ENCODE measurements around the gene CLDN1. TPM values are rescaled to one million over a fixed set of nuclear protein-coding genes. Genes with fewer than 3 reads are reported as not detected.

The CLDN1 gene
- total and polyA plus RNA-seq, 2 of the 13 experiments (the other 11 are each of a cell fraction or from before 2014, with no cell fraction given), result 42.7 to 51.6 TPM

DNA sequence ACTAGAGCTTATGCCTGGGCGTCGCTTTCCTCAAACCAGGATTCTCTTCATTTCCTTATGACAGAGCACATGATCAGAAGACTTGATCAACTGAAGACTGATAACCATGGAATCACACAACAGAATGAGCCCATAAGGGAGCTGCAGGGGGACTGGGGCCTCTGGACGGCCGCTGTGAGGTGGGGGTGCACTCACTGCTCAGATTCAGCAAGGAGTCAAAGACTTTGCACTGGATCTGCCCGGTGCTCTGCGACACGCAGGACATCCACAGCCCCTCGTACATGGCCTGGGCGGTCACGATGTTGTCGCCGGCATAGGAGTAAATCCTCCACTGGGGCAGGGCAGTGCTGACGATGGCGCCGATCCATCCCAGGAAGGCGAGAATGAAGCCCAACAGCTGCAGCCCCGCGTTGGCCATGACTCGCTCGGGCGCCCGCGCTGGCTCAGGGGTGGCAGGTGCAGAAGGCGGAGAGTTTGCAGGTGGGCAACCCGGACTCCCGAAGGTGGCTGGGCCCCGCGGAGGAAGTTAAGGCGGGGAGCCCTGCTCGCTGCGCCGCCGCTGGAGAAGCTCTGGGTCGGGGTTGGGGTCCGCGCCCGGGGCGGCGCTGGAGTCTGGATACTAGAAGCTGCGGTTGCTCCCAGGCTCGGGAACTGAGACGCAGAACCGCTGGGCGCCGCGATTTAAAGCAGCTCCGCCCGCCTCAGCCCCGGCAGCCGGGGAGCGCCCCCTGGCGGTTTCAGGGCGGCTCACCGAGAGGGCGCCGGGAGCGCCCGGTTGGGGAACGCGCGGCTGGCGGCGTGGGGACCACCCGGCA, at the start of gene CLDN1 (continued):
- TF ChIP-seq, protein P1, sequence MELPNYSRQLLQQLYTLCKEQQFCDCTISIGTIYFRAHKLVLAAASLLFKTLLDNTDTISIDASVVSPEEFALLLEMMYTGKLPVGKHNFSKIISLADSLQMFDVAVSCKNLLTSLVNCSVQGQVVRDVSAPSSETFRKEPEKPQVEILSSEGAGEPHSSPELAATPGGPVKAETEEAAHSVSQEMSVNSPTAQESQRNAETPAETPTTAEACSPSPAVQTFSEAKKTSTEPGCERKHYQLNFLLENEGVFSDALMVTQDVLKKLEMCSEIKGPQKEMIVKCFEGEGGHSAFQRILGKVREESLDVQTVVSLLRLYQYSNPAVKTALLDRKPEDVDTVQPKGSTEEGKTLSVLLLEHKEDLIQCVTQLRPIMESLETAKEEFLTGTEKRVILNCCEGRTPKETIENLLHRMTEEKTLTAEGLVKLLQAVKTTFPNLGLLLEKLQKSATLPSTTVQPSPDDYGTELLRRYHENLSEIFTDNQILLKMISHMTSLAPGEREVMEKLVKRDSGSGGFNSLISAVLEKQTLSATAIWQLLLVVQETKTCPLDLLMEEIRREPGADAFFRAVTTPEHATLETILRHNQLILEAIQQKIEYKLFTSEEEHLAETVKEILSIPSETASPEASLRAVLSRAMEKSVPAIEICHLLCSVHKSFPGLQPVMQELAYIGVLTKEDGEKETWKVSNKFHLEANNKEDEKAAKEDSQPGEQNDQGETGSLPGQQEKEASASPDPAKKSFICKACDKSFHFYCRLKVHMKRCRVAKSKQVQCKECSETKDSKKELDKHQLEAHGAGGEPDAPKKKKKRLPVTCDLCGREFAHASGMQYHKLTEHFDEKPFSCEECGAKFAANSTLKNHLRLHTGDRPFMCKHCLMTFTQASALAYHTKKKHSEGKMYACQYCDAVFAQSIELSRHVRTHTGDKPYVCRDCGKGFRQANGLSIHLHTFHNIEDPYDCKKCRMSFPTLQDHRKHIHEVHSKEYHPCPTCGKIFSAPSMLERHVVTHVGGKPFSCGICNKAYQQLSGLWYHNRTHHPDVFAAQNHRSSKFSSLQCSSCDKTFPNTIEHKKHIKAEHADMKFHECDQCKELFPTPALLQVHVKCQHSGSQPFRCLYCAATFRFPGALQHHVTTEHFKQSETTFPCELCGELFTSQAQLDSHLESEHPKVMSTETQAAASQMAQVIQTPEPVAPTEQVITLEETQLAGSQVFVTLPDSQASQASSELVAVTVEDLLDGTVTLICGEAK (IDR thresholded peaks at IDR 0.05), result no peak
- TF ChIP-seq, protein P1 (CRISPR knock-in tag; IDR thresholded peaks at IDR 0.05), result no peak; the same call in 1 of the 2 replicates
- peak; percentile 75; the same call in 1 of the 2 replicates for TF ChIP-seq GZF1 (CRISPR knock-in tag; IDR thresholded peaks at IDR 0.05)
- peak; percentile 77 for TF ChIP-seq SMYD3 (CRISPR knock-in tag; IDR thresholded peaks at IDR 0.05)
- no peak for TF ChIP-seq SIX1 (CRISPR knock-in tag; IDR thresholded peaks at IDR 0.05; ENCODE audit: borderline replicate concordance)
- TF ChIP-seq, protein P2, sequence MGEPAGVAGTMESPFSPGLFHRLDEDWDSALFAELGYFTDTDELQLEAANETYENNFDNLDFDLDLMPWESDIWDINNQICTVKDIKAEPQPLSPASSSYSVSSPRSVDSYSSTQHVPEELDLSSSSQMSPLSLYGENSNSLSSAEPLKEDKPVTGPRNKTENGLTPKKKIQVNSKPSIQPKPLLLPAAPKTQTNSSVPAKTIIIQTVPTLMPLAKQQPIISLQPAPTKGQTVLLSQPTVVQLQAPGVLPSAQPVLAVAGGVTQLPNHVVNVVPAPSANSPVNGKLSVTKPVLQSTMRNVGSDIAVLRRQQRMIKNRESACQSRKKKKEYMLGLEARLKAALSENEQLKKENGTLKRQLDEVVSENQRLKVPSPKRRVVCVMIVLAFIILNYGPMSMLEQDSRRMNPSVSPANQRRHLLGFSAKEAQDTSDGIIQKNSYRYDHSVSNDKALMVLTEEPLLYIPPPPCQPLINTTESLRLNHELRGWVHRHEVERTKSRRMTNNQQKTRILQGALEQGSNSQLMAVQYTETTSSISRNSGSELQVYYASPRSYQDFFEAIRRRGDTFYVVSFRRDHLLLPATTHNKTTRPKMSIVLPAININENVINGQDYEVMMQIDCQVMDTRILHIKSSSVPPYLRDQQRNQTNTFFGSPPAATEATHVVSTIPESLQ (CRISPR knock-in tag; conservative IDR thresholded peaks at IDR 0.05), result no peak; the same call in 1 of the 2 replicates
- TF ChIP-seq REPIN1 (CRISPR knock-in tag; IDR thresholded peaks at IDR 0.05; ENCODE audit: borderline replicate concordance, low read depth), result peak; percentile 79
- TF ChIP-seq, protein P3, sequence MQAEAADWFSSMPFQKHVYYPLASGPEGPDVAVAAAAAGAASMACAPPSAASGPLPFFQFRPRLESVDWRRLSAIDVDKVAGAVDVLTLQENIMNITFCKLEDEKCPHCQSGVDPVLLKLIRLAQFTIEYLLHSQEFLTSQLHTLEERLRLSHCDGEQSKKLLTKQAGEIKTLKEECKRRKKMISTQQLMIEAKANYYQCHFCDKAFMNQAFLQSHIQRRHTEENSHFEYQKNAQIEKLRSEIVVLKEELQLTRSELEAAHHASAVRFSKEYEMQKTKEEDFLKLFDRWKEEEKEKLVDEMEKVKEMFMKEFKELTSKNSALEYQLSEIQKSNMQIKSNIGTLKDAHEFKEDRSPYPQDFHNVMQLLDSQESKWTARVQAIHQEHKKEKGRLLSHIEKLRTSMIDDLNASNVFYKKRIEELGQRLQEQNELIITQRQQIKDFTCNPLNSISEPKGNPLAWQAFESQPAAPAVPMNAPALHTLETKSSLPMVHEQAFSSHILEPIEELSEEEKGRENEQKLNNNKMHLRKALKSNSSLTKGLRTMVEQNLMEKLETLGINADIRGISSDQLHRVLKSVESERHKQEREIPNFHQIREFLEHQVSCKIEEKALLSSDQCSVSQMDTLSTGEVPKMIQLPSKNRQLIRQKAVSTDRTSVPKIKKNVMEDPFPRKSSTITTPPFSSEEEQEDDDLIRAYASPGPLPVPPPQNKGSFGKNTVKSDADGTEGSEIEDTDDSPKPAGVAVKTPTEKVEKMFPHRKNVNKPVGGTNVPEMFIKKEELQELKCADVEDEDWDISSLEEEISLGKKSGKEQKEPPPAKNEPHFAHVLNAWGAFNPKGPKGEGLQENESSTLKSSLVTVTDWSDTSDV (CRISPR knock-in tag; IDR thresholded peaks at IDR 0.05), result no peak
- TF ChIP-seq, protein P4, sequence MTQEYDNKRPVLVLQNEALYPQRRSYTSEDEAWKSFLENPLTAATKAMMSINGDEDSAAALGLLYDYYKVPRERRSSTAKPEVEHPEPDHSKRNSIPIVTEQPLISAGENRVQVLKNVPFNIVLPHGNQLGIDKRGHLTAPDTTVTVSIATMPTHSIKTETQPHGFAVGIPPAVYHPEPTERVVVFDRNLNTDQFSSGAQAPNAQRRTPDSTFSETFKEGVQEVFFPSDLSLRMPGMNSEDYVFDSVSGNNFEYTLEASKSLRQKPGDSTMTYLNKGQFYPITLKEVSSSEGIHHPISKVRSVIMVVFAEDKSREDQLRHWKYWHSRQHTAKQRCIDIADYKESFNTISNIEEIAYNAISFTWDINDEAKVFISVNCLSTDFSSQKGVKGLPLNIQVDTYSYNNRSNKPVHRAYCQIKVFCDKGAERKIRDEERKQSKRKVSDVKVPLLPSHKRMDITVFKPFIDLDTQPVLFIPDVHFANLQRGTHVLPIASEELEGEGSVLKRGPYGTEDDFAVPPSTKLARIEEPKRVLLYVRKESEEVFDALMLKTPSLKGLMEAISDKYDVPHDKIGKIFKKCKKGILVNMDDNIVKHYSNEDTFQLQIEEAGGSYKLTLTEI (CRISPR knock-in tag; conservative IDR thresholded peaks at IDR 0.05), result no peak
- no peak for TF ChIP-seq ZFP1 (CRISPR knock-in tag; IDR thresholded peaks at IDR 0.05)
- TF ChIP-seq ZNF891 (CRISPR knock-in tag; IDR thresholded peaks at IDR 0.05), result peak; percentile 50; the same call in 1 of the 2 replicates
- TF ChIP-seq SMAD3 (CRISPR knock-in tag; IDR thresholded peaks at IDR 0.05), result no peak
- no peak; the same call in 1 of the 2 replicates for TF ChIP-seq ZMYM3 (CRISPR knock-in tag; IDR thresholded peaks at IDR 0.05)
